Mesothelial cell of epicardium (in vitro differentiated cells): ENCODE results near the gene ALOX5AP. TPM values are rescaled to one million over a fixed set of nuclear protein-coding genes. Genes with fewer than 3 reads are reported as not detected.
A peak's percentile ranks its signal among the peaks of the same experiment; 100 is the strongest.

ENCODE experiments used
- DNase-seq, 2 experiments: peaks; one replicate each; pipeline ENCODE4 v3.0.0; 2021; ENCODE audit warnings: low spot score in 2 of 2; ENCODE audit not compliant: unreplicated experiment in 2 of 2
- H3K27ac Mint-ChIP-seq: 2 replicates; pipeline ENCODE4 v1.8.0; 2021; ENCODE audit warnings: mixed read lengths
- H3K27me3 Mint-ChIP-seq: 2 replicates; pipeline ENCODE4 v1.8.0; 2021; ENCODE audit warnings: low read depth, mixed read lengths
- H3K36me3 Mint-ChIP-seq: 2 replicates; pipeline ENCODE4 v1.8.0; 2021; ENCODE audit warnings: mixed read lengths
- H3K4me1 Mint-ChIP-seq: 2 replicates; pipeline ENCODE4 v1.8.0; 2021; ENCODE audit warnings: mixed read lengths
- H3K4me3 Mint-ChIP-seq: 2 replicates; pipeline ENCODE4 v1.8.0; 2021; ENCODE audit warnings: mild to moderate bottlenecking, moderate library complexity, mixed read lengths
- H3K9me3 Mint-ChIP-seq: 2 replicates; pipeline ENCODE4 v1.8.0; 2021; ENCODE audit warnings: mixed read lengths
- total RNA-seq: library from RNA; stranded (reverse); gene quantifications from 3 replicates; pipeline ENCODE4 v1.2.1, GENCODE V29; 2021
- TF ChIP-seq, protein P1 (sequence below): fragments of 200-600 bp; sonication (generic); IDR thresholded peaks from one replicate; pipeline ENCODE4 v1.5.0; 2021; ENCODE audit warnings: antibody characterized with exemption; ENCODE audit not compliant: unreplicated experiment

ALOX5AP gene
- total RNA-seq, 1 donor from 2014 or later = 0.25 TPM

DNA sequence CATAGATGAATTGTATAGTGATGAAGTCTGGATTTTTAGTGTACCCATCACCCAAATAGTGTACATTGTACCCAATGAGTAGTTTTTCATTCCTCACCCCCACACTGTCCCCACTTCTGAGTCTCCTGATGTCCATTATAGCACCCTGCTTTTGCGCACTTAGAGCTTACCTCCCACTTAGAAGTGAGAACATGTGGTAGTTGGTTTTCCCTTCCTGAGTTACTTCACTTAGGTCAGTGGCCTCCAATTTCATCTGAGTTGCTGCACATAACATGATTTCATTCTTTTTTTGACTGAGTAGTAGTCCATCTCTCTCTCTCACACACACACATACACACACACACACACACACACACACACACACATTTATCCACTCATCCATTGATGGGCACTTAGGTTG is 43.2 kb upstream of the ALOX5AP start:
- Mint-ChIP-seq H3K9me3 (peaks cover 18% of the 10 kb centered on the region), H3K4me3 (no peak overlapping the region), H3K27ac (no peak overlapping the region), H3K27me3 (no peaks in the 10 kb centered on the region), H3K36me3 (no peaks in the 10 kb centered on the region), H3K4me1 (peaks cover 15% of the 10 kb centered on the region)
- no peak for DNase-seq
- TF ChIP-seq, protein P1, sequence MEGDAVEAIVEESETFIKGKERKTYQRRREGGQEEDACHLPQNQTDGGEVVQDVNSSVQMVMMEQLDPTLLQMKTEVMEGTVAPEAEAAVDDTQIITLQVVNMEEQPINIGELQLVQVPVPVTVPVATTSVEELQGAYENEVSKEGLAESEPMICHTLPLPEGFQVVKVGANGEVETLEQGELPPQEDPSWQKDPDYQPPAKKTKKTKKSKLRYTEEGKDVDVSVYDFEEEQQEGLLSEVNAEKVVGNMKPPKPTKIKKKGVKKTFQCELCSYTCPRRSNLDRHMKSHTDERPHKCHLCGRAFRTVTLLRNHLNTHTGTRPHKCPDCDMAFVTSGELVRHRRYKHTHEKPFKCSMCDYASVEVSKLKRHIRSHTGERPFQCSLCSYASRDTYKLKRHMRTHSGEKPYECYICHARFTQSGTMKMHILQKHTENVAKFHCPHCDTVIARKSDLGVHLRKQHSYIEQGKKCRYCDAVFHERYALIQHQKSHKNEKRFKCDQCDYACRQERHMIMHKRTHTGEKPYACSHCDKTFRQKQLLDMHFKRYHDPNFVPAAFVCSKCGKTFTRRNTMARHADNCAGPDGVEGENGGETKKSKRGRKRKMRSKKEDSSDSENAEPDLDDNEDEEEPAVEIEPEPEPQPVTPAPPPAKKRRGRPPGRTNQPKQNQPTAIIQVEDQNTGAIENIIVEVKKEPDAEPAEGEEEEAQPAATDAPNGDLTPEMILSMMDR = no peak

- no peak overlapping the region for H3K4me3 Mint-ChIP-seq
- peaks cover 29% of the 10 kb centered on the region for H3K4me1 Mint-ChIP-seq
- peaks cover 9% of the 10 kb centered on the region for H3K9me3 Mint-ChIP-seq
- H3K36me3 Mint-ChIP-seq = no peaks in the 10 kb centered on the region
- no peaks in the 10 kb centered on the region for H3K27me3 Mint-ChIP-seq
- peak overlapping the region; percentile 91 for H3K27ac Mint-ChIP-seq
- DNase-seq = no peak
- TF ChIP-seq, protein P1 = no peak
Observed at GRCh38 chr13:30696278-30697176, 38.8 kb upstream of the ALOX5AP start.

DNA sequence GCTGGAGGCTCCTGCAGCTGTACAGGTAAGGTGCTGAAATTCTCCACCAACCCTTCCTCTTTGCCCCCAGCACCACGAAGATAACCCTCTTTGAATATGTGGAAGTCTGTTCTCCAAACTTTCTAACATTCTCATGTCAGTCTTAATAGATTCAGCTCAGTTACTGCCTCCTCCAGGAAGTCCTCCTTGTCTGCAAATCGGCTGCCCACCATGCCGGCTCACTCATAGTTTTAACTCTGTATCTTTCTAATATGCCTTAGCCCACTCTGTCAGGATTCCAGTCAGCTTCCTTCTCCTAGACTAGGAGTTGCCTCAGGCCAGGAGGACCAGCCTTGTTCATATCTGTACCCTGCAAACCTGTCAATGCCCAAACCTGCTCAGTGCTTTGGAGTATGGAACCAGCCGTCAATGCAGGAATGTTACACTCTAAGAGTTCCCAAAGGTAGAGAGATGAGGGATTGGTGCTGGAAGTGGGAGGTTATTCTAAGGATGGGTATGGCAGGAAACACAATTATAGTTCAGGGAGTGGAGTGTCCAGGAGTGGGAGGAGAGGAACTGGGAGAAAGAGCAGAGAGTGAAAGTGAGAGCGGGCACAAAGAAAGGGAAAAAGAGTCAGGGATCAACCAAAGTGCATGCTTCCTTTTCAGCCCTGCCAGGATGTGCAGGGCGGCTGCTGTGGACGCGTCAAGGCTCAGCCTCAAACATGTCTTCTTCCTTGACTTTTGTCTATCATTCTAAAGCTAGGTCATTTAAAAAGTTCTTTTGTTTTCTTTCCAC is 38.0 kb upstream of the ALOX5AP start:
- TF ChIP-seq, protein P1 = no peak
- H3K4me1 Mint-ChIP-seq = peaks cover 29% of the 10 kb centered on the region
- no peaks in the 10 kb centered on the region for H3K36me3 Mint-ChIP-seq
- DNase-seq = no peak
- peaks cover 9% of the 10 kb centered on the region for H3K9me3 Mint-ChIP-seq
- no peak overlapping the region for H3K4me3 Mint-ChIP-seq
- no peaks in the 10 kb centered on the region for H3K27me3 Mint-ChIP-seq
- H3K27ac Mint-ChIP-seq = no peak overlapping the region

DNA sequence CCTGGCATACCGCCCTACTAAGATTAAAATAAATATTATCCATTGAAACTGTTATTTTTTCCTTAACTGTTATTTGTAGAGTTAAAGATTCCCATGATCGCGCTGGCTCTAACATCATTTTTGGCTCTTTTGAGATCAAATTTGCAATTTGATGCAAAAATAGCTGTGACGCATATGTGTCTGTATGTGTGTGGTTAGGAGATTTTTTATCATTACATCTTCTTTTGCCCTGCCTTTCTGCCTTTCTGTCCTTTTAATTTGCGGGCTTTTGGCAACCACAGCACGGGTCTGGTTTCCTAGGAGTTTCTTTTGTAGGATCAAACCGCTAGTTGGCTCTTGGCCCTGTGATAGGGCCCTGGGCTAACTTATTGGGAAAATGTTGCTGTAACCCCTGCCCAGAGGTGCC is 37.3 kb upstream of the ALOX5AP start:
- Mint-ChIP-seq H3K4me3 (no peak overlapping the region), H3K36me3 (no peaks in the 10 kb centered on the region), H3K27me3 (no peaks in the 10 kb centered on the region), H3K9me3 (peaks cover 9% of the 10 kb centered on the region), H3K4me1 (peaks cover 29% of the 10 kb centered on the region), H3K27ac (no peak overlapping the region)
- no peak for DNase-seq
- TF ChIP-seq, protein P1 = no peak

GRCh38 chr13:30698488-30699005 is 36.8 kb upstream of the ALOX5AP start:
- DNase-seq = no peak
- Mint-ChIP-seq H3K27me3 (no peaks in the 10 kb centered on the region), H3K27ac (no peak overlapping the region), H3K4me3 (no peak overlapping the region), H3K36me3 (no peaks in the 10 kb centered on the region), H3K9me3 (peaks cover 4% of the 10 kb centered on the region), H3K4me1 (peaks cover 29% of the 10 kb centered on the region)
- TF ChIP-seq, protein P1 = no peak
